HS-27A (cell line): Measurements from ENCODE around the gene NPIPB6.
"Not testable (repeated sequence)": the region's sequence is repeated elsewhere in the genome, so short reads cannot be mapped to it uniquely, and the experiment has no call there.

ENCODE experiments used
- DNase-seq: peaks from one replicate; pipeline ENCODE4 v3.0.0-alpha.2; 2012; ENCODE audit warnings: low read depth, missing footprints

NPIPB6 gene

GRCh38 chr16:28363408-28363807, at the start of gene NPIPB6:
Gene NPIPB6 (minus strand): TSS chr16:28363508. CDS start chr16:28362822, 686 bp downstream.
- not testable (repeated sequence) for DNase-seq

GRCh38 chr16:28403220-28404072, 40.1 kb upstream of the NPIPB6 start, which contains the start of gene EIF3CL:
Gene EIF3CL (minus strand): TSS chr16:28403841. CDS start chr16:28403618, 223 bp downstream.
- not testable (repeated sequence) for DNase-seq

GRCh38 chr16:28392054-28392453, 28.7 kb upstream of the NPIPB6 start:
- DNase-seq: not testable (repeated sequence)

GRCh38 chr16:28382177-28382867, 19.0 kb upstream of the NPIPB6 start:
- DNase-seq: not testable (repeated sequence)

GRCh38 chr16:28377822-28378221, 14.5 kb upstream of the NPIPB6 start:
- not testable (repeated sequence) for DNase-seq

- not testable (repeated sequence) for DNase-seq
Observed at GRCh38 chr16:28377108-28377625, 13.9 kb upstream of the NPIPB6 start.

GRCh38 chr16:28375115-28375514, 11.8 kb upstream of the NPIPB6 start:
- not testable (repeated sequence) for DNase-seq

GRCh38 chr16:28374281-28374680, 11.0 kb upstream of the NPIPB6 start:
- DNase-seq: not testable (repeated sequence)

- DNase-seq: not testable (repeated sequence)
Observed at GRCh38 chr16:28367926-28368325, 4.6 kb upstream of the NPIPB6 start.

GRCh38 chr16:28364268-28365173, 1.2 kb upstream of the NPIPB6 start:
- not testable (repeated sequence) for DNase-seq

GRCh38 chr16:28362600-28362999, 708 bp downstream of the NPIPB6 start:
- not testable (repeated sequence) for DNase-seq

- not testable (repeated sequence) for DNase-seq
Observed at GRCh38 chr16:28338230-28338629, 25.1 kb downstream of the NPIPB6 start.

- DNase-seq: not testable (repeated sequence)
Observed at GRCh38 chr16:28336940-28337710, 26.2 kb downstream of the NPIPB6 start.

GRCh38 chr16:28335678-28336077, 27.6 kb downstream of the NPIPB6 start:
- DNase-seq: not testable (repeated sequence)

- not testable (repeated sequence) for DNase-seq
Observed at GRCh38 chr16:28332632-28333031, 30.7 kb downstream of the NPIPB6 start.

GRCh38 chr16:28330981-28331380, 32.3 kb downstream of the NPIPB6 start:
- DNase-seq: not testable (repeated sequence)

- DNase-seq: not testable (repeated sequence)
Observed at GRCh38 chr16:28330232-28330631, 33.1 kb downstream of the NPIPB6 start.

GRCh38 chr16:28326881-28327610, 36.3 kb downstream of the NPIPB6 start:
- no peak for DNase-seq

GRCh38 chr16:28324887-28325279, 38.4 kb downstream of the NPIPB6 start:
- DNase-seq: no peak
